ENCODE results near the gene PGA3.
A peak's percentile ranks its signal among the peaks of the same experiment; 100 is the strongest.
"Not testable (repeated sequence)": the region's sequence is repeated elsewhere in the genome, so short reads cannot be mapped to it uniquely, and the experiment has no call there.

PGA3 gene

DNA sequence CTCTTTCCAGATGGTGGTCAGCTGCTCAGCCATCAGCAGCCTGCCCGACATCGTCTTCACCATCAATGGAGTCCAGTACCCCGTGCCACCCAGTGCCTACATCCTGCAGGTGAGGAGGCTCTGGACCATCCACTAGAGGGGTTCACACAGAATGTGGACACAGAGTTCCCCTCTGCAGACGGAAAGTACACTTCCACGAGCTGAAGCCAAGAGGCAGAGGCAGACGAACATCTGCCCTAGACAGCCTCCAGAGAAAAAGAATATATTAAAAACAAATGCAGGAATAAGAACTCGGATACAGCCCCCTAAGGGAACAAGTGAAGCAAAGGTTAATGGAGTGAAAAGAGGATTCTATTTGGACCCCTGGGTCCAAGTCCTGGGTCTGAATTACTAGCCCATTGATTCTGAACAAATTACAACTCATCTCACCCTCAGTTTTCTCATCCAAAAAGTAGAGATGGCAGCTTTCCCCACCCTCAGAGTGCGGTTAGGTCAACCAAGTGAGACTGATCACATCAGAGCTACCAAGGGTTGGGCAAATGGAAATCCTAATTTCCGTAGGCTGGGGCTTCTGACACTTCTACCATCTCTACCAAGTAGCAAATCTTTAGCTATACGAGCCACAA, 8.1 kb downstream of the PGA3 start:
- not testable (repeated sequence) for DNase-seq

DNA sequence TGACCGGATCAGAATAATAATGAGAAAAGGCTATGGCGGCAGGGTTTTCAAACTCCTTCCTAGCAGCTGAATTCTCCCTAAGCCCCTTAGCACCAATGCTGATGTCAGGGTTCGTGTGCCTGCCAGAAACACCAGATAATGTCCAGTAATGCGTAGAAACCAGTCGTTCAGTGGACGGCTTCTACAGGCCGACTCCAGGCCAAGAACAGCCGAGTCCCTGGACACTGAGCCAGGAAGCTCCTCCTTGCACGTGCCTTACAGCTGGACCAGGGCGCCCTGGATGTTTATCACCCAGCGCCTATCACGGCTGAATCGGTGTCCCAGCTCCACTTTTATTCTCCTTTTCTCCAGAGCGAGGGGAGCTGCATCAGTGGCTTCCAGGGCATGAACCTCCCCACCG, 8.9 kb downstream of the PGA3 start:
- not testable (repeated sequence) for DNase-seq

DNA sequence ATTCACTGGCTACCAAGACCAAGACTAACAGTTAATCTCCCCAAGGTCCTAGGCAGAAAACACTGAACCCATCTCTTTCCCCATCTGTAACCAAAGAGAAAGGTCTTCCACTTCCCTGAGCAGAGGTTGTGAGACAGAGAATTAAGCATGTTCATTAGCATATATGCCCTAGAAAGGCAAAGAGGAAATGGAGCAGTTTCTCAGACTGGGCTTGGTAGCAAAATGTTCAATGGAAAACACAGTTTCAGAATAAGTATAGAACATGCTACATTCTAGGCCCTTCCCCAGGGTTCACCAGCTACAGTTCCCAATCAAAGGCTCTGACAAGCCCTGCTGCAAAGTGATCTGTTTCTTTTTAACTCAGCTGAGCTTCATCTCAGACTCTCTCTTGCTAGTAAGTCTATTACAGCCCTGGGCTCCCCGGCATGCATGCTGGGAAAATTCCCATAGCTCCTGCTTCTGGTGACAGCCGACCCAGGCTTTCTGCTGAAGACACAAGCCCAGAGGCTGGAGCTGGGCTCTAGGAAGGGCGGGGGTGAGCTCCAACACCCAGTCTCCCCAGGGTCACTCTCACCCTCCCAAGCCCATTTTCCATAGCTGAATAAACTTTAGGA, 10.5 kb downstream of the PGA3 start:
- not testable (repeated sequence) for DNase-seq

DNA sequence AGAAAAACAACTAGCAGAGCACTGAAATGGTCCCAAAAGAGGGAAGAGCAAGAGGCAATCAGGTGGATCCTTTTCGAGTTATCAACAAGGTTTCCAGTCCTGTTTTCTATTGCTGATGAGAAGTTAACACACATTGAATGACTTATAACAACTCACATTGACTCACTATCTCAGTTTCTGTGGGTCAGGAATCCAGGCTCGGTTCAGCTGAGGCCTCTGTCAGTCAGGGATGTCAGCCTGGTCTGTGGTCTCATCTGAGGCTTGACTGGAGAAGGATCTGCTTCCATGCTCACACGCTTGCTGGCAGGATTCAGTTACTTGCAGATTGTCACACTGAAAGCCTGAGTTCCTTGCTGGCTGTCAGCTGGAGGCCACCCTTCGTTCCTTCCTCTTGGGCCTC, 15.0 kb downstream of the PGA3 start:
- not testable (repeated sequence) for DNase-seq

DNA sequence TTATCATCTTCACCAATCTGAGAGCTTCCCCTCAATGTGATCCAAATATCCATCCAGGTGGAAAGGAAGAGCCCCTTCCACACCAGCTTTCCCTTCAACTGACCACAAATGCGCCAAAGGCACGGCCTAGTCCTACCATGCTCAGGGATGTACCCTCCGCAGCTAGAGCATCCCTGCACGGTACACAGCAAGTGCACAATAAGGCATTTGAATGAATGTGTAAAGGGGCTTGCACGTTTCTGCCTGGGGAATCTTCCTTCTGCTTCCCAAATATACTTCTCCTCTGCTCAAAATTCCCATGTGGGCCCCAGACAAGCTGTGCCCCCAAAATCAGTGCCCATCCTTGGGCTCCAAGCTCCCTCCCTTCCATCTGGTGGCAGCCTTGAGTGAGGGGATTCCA, 15.7 kb downstream of the PGA3 start:
- DNase-seq, result not testable (repeated sequence)

DNA sequence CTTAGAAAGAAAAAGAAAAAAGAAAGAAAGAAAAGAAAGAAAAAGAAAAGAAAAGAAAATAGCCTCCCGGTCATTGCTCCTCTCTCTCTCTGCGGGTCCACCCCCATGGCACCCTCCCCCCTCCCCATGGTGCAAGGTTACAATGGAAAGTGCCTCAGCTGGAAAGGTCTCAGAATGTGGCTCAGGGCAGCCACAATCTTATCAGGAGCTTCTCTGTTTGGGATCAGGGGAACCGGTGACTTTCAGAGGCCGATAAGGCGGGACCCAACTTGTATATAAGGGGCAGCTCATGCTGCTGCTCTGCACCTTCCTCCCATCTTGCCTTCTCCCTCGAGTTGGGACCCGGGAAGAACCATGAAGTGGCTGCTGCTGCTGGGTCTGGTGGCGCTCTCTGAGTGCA, 18.7 kb downstream of the PGA3 start, which contains the start of gene PGA4:
Gene PGA4, plus strand, starts transcription at position 301 of the 400 bp plus-strand sequence. Its CDS starts 54 bp downstream, at position 355.
- DNase-seq, result not testable (repeated sequence)

DNA sequence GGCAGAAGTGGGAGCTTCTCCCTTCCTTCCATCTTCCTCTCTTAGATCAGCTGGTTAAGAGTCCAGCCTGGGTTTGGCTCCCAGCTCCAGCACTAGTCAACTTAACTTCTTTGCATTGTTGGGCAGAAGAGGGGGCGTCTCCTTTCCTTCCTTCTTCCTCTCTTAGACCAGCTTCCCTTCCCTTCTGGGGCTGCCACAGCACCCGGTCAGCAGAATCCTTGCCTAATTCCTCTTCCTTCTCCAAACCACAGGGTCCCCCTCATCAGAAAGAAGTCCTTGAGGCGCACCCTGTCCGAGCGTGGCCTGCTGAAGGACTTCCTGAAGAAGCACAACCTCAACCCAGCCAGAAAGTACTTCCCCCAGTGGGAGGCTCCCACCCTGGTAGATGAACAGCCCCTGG, 19.4 kb downstream of the PGA3 start:
- not testable (repeated sequence) for DNase-seq

DNA sequence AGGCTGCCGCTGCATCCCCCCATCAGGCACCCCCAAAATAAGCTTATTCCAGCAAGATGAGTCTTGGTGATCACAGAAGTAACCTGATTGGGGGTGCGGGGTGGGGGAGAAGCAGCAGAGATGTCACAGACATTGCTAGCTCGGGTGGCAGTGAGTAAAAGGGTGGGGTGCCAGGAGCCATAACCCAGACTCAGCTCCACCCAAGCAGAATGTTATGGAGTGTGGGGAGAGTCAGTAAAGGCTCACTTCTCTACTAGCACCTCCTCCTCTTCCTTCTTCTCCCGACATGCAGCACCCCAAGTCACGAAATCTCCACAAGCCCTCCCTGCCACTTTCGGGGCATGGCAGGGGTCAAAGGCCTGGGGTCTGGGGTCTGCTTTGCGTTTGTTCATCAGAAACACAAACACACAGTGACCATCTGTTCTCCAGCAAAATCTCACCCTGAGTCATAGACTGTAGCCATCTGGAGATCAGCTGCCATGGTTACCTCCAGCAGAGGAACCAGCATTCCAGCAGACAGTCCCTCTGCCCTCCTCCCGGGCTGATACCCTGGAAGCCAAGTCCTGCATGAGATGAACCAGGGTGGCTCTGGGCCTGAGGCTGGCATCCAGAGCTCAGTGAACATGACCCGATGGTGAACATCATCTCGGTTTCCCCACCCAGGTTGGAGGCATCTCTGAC, 23.3 kb downstream of the PGA3 start:
- not testable (repeated sequence) for DNase-seq

DNA sequence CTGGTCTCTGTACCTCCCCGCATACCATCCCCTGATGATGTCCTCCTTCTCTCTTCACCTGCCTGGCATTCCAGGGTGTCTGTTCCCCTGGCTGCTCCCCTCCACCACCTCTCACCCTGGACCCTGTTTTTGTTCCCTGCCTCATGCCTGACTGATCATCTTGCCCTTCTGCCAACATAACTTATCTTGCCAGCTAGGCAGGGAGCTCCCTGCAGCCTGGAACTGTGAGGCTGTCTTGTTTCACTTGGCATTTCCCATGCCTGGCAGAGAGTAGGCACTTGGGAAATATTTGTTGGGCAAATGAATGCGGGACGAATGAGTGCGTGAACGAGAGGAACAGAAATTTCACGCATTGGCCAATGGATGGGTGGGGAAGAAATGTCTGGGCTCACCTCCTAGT, 26.1 kb downstream of the PGA3 start:
- not testable (repeated sequence) for DNase-seq

DNA sequence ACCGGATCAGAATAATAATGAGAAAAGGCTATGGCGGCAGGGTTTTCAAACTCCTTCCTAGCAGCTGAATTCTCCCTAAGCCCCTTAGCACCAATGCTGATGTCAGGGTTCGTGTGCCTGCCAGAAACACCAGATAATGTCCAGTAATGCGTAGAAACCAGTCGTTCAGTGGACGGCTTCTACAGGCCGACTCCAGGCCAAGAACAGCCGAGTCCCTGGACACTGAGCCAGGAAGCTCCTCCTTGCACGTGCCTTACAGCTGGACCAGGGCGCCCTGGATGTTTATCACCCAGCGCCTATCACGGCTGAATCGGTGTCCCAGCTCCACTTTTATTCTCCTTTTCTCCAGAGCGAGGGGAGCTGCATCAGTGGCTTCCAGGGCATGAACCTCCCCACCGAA, 27.7 kb downstream of the PGA3 start:
- not testable (repeated sequence) for DNase-seq

DNA sequence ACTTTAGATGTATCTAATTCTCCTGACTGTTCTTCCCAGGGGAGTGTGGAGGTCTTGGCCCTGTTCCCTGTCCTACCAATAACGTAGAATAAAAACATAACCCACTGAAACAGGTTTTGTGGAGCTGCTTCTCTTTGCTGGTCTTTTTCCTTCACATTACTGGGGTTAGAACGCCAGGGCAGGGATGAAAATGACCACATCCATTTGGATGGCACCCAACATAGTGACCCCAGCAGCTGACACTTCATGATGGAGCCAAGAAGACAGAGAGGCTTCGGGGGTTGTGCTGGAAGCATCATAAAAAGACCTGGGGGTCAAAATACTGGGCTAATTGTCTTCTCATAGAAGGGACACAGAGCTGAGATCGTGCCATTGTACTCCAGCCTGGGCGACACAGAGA, 28.3 kb downstream of the PGA3 start:
- DNase-seq, result not testable (repeated sequence)

DNA sequence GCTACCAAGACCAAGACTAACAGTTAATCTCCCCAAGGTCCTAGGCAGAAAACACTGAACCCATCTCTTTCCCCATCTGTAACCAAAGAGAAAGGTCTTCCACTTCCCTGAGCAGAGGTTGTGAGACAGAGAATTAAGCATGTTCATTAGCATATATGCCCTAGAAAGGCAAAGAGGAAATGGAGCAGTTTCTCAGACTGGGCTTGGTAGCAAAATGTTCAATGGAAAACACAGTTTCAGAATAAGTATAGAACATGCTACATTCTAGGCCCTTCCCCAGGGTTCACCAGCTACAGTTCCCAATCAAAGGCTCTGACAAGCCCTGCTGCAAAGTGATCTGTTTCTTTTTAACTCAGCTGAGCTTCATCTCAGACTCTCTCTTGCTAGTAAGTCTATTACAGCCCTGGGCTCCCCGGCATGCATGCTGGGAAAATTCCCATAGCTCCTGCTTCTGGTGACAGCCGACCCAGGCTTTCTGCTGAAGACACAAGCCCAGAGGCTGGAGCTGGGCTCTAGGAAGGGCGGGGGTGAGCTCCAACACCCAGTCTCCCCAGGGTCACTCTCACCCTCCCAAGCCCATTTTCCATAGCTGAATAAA, 29.3 kb downstream of the PGA3 start:
- not testable (repeated sequence) for DNase-seq

DNA sequence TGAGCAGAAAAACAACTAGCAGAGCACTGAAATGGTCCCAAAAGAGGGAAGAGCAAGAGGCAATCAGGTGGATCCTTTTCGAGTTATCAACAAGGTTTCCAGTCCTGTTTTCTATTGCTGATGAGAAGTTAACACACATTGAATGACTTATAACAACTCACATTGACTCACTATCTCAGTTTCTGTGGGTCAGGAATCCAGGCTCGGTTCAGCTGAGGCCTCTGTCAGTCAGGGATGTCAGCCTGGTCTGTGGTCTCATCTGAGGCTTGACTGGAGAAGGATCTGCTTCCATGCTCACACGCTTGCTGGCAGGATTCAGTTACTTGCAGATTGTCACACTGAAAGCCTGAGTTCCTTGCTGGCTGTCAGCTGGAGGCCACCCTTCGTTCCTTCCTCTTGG, 33.8 kb downstream of the PGA3 start:
- DNase-seq, result not testable (repeated sequence)

DNA sequence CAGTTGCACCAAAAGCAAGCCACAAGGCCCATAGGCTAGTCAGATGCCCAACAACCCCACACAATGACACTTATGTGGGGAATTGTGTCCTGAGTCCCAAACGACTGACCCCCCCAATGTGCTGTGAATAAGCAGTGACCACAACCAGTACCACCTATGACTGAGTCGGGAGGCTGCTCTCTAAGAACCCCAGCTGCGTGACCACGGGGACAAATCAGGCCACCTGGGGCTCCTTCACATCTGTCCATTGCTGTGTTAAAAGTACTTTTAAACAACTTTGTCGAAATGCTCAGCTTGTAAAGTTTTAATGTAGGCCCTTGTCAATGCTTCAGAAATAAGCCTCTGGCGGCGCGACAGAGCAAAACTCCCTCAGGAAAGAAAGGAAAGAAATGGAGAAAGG, 37.0 kb downstream of the PGA3 start:
- DNase-seq, result not testable (repeated sequence)

DNA sequence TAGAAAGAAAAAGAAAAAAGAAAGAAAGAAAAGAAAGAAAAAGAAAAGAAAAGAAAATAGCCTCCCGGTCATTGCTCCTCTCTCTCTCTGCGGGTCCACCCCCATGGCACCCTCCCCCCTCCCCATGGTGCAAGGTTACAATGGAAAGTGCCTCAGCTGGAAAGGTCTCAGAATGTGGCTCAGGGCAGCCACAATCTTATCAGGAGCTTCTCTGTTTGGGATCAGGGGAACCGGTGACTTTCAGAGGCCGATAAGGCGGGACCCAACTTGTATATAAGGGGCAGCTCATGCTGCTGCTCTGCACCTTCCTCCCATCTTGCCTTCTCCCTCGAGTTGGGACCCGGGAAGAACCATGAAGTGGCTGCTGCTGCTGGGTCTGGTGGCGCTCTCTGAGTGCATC, 37.6 kb downstream of the PGA3 start, which contains the start of gene PGA5:
Gene PGA5, plus strand, starts transcription at position 301 of the 400 bp plus-strand sequence. Its CDS starts 52 bp downstream, at position 353.
- DNase-seq, result not testable (repeated sequence)

DNA sequence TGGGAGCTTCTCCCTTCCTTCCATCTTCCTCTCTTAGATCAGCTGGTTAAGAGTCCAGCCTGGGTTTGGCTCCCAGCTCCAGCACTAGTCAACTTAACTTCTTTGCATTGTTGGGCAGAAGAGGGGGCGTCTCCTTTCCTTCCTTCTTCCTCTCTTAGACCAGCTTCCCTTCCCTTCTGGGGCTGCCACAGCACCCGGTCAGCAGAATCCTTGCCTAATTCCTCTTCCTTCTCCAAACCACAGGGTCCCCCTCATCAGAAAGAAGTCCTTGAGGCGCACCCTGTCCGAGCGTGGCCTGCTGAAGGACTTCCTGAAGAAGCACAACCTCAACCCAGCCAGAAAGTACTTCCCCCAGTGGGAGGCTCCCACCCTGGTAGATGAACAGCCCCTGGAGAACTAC, 38.2 kb downstream of the PGA3 start:
- DNase-seq, result not testable (repeated sequence)

DNA sequence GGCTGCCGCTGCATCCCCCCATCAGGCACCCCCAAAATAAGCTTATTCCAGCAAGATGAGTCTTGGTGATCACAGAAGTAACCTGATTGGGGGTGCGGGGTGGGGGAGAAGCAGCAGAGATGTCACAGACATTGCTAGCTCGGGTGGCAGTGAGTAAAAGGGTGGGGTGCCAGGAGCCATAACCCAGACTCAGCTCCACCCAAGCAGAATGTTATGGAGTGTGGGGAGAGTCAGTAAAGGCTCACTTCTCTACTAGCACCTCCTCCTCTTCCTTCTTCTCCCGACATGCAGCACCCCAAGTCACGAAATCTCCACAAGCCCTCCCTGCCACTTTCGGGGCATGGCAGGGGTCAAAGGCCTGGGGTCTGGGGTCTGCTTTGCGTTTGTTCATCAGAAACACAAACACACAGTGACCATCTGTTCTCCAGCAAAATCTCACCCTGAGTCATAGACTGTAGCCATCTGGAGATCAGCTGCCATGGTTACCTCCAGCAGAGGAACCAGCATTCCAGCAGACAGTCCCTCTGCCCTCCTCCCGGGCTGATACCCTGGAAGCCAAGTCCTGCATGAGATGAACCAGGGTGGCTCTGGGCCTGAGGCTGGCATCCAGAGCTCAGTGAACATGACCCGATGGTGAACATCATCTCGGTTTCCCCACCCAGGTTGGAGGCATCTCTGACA, 42.1 kb downstream of the PGA3 start:
- DNase-seq, result not testable (repeated sequence)

DNA sequence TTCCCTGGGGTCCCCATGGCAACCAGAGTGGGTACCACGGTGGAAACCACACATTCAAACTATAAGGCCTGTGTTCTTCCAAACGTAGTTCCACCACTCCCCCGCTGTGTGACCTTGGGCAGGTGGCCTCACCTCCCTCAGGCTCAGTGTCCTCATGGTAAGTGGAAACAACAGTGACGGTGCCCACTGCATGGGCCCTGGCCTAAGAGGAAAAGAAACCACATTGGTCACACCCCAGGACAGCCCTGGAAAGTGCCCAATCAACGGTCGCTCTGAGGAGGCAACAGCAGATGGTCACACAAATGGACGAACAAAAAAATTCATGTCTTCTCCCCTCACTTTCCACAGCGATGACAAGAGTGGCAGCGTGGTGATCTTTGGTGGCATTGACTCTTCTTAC, 44.8 kb downstream of the PGA3 start:
- DNase-seq, result not testable (repeated sequence)

DNA sequence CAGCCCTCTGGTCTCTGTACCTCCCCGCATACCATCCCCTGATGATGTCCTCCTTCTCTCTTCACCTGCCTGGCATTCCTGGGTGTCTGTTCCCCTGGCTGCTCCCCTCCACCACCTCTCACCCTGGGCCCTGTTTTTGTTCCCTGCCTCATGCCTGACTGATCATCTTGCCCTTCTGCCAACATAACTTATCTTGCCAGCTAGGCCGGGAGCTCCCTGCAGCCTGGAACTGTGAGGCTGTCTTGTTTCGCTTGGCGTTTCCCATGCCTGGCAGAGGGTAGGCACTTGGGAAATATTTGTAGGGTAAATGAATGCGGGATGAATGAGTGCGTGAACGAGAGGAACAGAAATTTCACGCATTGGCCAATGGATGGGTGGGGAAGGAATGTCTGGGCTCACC, 45.9 kb downstream of the PGA3 start:
- DNase-seq, result not testable (repeated sequence)

DNA sequence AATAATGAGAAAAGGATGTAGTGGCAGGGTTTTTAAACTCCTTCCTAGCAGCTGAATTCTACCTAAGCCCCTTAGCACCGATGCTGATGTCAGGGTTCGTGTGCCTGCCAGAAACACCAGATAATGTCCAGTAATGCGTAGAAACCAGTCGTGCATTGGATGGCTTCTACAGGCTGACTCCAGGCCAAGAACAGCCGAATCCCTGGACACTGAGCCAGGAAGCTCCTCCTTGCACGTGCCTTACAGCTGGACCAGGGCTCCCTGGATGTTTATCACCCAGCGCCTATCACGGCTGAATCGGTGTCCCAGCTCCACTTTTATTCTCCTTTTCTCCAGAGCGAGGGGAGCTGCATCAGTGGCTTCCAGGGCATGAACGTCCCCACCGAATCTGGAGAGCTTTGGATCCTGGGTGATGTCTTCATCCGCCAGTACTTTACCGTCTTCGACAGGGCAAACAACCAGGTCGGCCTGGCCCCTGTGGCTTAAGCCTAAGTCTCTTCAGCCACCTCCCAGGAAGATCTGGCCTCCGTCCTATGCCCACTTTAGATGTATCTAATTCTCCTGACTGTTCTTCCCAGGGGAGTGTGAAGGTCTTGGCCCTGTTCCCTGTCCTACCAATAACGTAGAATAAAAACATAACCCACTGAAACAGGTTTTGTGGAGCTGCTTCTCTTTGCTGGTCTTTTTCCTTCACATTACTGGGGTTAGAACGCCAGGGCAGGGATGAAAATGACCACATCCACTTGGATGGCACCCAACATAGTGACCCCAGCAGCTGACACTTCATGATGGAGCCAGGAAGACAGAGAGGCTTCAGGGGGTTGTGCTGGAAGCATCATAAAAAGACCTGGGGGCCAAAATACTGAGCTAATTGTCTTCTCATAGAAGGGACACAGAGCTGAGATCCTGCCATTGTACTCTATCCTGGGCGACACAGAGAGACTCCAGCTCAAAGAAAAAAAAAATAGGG, 47.8 kb downstream of the PGA3 start:
- DNase-seq, result peak; percentile 81

DNA sequence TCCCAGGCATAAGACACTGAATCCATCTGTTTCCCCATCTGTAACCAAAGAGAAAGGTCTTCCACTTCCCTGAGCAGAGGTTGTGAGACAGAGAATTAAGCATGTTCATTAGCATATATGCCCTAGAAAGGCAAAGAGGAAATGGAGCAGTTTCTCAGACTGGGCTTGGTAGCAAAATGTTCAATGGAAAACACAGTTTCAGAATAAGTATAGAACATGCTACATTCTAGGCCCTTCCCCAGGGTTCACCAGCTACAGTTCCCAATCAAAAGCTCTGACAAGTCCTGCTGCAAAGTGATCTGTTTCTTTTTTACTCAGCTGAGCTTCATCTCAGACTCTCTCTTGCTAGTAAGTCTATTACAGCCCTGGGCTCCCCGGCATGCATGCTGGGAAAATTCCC, 49.0 kb downstream of the PGA3 start:
- not testable (repeated sequence) for DNase-seq

Measured in right forelimb (tissue), 1 donor.